COLO829 (cell line): ENCODE results near the gene AFF3.
"Not testable (repeated sequence)": the region's sequence is repeated elsewhere in the genome, so short reads cannot be mapped to it uniquely, and the experiment has no call there.

Source experiments
- DNase-seq: peaks from one replicate; pipeline ENCODE4 v3.0.0; 2012; ENCODE audit warnings: low spot score

AFF3 gene

DNA sequence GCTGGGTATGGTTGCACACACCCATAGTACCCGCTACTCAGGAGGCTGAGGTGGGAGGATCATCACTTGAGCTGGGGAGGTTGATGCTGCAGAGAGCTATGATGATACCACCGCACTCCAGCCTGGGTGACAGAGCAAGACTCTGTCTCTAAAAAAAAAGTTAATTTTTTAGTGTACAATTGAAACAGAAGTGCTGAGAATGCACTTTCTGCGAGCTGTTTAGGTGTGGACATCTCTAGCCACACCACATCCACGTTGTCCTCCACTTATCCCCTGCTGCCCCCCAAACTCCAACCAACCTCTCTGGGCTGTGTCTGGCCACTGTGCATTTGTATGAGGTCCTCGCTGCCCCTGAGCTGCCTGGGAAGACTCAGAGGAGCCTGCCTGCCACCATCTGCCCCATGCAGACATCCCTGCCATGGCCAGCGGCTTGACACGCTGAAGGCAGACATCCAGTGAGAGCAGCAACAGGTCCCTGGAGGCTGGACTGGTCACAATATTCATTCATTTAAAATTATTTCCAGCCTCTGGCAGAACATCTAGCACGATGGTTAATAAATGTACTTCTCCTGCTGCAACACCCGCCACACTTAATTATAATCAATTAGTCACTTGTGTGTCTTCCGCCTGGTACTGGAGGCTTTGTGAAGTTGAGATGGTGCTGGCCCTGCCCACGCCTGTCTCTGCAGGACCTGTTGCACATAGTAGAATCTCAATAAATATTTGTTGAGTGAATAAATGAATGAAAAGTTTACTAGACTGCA is 3.7 kb upstream of the AFF3 start:
- no peak for DNase-seq

DNA sequence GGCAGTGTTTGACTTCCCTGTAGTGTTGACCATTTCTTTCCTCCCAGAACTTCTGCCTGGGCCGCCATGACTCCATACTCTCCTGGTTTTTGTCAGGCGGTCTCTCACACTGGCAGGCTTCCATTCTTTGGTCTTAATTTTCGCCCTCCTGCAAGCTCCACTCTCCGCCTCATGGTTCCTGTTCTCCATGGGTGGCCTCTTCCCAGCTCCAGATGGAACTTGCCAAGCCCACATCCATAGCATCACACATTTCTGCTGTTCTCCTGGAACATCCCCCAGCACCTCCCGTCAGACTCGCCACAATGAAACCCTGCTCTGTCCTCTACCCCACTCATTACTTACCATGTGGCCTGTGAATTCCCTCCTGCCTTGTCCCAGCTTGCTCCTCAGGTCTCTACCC is 896 bp upstream of the AFF3 start:
- DNase-seq = no peak

DNA sequence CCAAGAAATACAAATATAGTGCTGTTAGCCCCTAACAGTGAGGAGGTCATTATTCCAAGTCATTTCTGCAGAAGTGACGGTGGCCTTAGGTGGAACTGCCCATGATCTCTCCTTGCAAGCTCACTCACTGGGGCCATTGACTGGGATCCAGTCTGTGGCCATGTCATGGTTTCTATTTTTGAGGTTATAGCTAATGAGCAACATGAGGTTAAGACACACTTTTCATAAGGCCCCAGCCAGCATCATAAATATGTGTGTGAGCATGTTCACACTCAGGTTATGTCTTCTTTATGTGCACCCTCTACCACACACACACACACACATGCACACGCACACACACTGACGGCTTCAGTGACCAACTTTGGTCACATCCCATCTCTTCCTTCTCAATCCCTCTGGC is 484 bp downstream of the AFF3 start:
- DNase-seq = no peak

DNA sequence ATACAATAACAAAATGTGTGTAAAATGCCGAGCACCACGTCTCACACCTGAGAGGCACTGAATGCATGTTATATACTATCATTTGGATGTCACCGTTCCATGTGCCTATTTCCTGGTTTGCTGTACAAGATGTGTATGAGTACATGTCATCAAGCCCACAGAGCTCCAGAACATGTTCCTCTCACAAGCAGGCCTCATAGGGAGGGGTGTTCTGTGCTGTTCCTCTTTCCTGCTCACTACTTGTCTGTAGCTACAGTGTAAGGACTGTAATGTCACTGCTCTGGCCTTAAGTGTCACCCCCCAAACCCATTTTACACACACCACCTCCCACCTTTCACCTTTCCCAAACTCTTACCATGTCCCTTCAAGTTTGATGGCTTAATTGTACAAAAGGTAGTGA is 1.8 kb downstream of the AFF3 start:
- DNase-seq = no peak

DNA sequence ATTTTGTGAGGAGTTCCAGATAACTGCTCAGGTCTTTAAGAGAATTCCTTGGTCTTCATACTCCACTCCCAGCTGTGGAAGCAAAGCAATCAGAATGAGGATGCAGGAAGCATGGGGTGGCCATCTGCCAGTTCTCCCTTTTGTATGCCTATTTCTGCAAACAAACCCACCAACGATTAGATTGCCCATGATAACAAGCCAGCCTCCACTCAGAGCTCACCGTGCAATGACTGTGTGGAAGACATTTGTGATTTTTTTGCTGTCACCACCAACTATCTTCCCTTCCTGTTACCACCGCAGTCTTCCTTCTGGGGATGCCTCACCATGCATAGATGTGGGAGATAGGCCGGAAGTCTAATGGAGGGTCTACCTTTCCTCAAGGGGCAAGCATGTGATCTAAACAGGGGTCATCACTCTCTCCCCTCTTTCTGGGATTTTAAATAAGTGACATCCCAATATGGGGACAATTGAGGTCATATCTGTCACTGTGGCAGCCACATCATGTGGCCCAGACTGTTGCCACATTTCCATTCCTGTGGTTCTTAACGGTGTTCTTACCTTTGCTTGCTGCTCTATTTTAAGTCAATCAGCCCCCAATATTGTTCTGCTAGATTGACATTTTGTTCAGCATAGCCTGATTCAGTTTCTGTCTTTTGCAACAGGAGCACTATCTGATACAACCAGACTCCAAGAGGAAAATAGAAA is 4.4 kb downstream of the AFF3 start:
- no peak for DNase-seq

DNA sequence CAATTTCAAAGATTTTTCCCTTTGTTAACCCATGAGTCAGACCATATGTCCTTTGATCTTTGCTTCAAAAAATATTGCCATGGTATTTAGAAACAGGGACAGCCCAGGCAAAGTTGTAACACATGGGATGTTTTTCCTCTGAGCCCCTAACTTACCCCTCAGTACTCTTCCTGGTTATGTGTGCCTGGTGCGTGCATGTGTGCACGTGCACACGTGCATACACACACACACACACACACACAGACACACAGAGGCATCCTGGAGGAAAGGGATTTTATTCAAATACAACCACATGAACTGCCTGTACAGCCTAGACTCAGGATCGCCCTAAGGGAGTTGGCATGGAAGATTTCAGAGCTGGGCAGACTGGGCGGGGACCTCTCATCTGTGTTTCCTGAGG is 5.1 kb downstream of the AFF3 start:
- DNase-seq = no peak

DNA sequence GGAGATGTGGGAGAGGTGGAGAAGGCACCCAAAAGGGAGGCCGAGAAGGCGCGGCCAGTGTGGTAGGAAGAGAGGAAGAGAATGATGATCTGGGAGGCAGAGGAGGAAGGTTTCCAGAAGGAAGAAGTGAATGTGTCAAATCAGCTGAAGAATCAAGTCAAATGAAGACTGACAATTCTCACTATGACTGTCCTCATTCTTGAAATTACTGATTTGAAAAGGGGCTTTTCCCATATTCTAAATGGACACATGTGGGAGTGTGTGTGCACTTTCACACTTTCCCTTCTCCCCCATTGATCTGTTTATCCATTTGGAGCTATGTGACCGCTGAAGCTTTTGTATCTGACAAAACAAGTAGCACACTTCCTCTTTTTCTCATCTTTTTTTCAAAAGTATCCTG is 6.1 kb downstream of the AFF3 start:
- no peak for DNase-seq

DNA sequence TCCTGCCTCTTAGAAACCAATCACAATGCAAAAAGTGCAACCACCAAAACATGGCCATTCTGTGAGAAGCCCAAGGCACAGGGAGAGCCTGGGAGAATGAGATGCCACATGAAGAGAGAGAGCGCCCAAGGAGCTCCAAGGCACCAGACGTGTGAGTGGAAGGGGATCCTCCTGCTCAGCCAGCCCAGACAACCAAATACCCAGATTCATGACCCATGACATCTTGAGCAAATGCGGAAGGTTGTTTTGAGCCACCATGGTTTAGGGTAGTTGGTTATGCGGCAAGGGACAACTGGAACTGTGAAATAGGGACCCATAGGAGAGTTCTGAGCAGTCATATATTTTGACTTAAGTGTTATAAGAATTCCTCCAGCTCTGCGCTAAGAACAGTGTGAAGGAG is 7.0 kb downstream of the AFF3 start:
- DNase-seq = no peak

DNA sequence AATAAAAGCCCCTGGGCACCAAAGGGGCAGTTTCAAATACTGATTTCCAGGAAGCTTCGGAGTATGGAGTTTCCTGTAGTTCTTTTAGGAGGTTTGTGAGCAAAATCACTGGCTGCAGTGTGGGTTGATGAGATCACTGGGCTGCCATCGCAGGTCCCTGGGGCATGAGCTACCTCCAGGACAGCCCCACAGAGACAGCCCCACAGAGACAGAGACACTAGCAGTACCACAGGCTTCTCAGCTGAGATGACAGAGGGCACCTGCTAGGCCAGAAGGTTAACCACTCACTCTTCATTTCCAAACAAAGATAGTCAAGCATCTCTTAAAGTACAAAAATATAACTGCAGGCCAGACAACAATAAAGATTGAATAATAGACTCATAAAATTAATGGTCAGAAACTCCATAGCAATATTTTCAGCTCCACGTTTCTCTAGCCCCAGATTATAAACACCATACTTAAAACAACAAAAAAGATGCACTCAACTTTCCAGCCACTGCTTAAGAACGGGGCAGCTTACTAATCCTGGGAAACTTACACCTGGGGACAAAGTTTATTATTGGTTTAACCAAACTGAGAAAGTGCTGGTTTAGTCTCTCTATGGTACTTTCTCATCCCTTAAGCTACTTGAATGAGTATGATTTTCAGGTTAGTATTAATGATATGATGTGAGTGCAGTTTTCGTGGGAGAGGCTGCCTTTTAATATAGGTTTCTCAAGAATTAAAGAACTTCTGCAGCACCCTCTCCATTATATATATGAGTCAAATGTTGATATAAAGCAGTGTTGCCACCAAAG is 11.6 kb downstream of the AFF3 start:
- DNase-seq = no peak

- no peak for DNase-seq
These were observed 15.4 kb downstream of the AFF3 start for GRCh38 chr2:100126897-100127401.

GRCh38 chr2:100126201-100126600 is 16.2 kb downstream of the AFF3 start:
- DNase-seq = no peak

- DNase-seq = no peak
These were observed 16.8 kb downstream of the AFF3 start for GRCh38 chr2:100125626-100126025.

- peak; percentile 9 for DNase-seq
These were observed 17.6 kb downstream of the AFF3 start for GRCh38 chr2:100124761-100125160.

DNA sequence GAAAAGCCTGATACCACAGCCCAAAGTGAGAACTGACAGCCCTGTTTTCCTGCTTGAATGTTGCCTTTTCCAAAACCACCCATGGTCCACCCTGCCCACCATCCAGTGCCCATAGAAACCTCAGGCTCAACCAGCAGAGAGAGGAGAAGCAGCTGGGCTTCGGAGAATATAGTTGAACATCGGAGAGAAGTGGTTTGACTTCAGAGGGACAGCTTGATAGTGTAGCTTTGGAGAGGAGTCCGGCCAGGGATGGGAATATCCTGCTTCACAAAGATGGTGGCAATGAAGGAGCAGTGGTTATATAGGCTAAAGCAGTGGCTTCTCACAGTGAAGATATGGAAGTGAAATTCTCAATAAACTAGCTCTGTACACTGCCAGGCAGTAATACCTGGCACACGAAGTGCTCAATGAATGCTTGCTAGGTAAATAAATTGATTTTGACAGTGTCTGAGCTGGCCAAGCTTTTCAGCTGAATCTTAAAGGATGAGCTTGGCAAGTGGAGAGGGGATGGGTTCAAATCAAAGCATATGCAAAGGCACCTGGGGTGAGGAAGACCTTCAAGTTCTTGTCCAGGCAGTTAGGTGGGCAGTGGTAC is 21.2 kb downstream of the AFF3 start:
- DNase-seq = no peak

GRCh38 chr2:100119235-100119634 is 23.2 kb downstream of the AFF3 start:
- no peak for DNase-seq

DNA sequence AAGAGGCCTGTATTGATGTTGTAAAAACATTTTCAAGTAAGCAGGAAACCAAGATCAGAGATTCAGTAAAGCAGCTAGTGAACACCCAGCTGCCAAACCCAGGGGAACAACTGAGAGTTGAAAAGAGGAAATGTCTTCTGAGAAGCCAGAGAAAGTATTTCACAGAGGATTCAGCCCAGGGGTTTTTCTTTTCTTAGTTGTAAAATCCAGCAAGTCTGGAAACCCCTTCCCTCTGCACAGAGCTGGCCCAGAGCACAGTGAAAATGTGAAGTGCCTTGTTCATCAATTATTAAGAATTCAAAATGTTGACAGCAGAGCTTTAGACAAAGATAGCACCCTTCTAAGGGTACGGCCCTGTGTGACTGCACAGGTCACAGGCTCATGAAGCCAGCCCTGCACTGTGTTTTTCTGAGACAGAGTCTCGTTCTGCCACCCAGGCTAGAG is 28.4 kb downstream of the AFF3 start:
- no peak for DNase-seq

GRCh38 chr2:100110614-100111000 is 31.8 kb downstream of the AFF3 start:
- no peak for DNase-seq

GRCh38 chr2:100109986-100110613 is 32.3 kb downstream of the AFF3 start:
- DNase-seq = no peak

- DNase-seq = not testable (repeated sequence)
These were observed 33.8 kb downstream of the AFF3 start for GRCh38 chr2:100108648-100109020.

DNA sequence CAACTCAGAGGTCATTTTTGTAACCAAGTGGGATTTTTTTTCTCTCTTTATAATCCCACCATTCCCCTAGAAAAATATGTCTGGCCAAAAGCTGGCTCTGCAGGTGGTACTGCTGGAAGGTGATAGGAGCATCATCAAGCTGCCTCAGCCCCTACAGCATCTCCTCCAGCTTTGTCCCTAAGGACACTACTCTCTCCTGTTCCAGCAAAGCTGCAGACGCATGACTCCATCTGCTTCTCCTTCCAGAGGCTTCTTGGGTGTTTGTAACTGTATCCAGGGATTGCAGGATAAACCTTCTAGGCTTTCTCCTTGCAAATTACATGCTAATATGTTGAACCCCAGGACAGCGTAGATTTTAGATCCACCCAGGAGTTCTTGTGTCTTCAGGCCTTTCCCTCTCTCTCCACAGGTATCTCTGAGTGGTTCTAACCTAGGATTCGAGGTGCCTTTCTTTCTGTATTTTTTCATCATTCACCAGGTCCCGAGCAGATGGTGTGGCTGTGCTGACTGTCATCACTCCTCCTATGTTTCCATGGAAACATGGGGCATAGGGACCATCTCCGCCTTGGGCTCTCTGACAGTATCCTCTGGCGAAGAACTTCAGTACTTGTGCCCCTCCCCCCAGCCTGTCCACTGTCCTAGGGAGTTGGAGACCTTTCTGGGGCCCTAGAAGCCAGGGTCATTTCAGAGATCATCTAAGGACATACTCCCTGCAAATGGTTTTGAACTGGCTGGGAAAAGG is 34.3 kb downstream of the AFF3 start:
- DNase-seq = no peak

DNA sequence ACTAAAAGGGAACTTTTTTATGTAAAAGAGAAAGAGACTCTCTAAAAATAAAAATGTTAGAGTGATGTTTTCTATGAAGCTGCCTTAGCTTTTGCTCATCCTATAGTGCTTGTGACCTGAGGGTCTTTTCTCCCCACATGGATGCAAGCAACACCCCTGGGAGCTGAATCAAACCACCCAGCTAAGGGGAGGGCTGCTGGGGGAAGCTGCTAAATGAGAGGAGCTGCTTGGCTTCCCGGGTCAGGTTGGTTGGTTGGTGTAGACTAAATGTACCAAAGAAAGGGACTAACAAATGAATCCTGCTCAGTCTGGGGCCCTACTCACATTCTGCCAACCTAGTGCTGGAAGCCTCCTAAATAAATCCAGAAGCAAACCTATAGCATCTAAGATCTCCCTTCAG is 35.0 kb downstream of the AFF3 start:
- no peak for DNase-seq
